Measurements from ENCODE around the gene CHAC1.

DNA sequence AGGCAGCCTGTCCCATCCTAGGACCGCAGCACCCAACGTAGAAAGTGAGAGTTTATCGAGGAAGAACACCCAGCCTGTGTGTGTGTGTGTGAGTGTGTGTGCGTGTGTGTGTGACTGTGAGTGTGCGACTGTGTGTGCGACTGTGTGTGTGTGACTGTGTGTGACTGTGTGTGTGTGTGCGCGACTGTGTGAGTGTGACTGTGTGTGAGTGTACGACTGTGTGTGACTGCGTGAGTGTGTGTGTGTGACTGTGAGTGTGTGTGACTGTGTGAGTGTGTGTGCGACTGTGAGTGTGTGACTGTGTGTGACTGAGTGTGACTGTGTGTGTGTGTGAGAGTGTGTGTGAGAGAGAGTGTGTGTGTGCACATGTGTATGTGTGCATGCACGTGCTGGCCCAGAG, 39.3 kb upstream of the CHAC1 start:
- TF ChIP-seq, protein P1, sequence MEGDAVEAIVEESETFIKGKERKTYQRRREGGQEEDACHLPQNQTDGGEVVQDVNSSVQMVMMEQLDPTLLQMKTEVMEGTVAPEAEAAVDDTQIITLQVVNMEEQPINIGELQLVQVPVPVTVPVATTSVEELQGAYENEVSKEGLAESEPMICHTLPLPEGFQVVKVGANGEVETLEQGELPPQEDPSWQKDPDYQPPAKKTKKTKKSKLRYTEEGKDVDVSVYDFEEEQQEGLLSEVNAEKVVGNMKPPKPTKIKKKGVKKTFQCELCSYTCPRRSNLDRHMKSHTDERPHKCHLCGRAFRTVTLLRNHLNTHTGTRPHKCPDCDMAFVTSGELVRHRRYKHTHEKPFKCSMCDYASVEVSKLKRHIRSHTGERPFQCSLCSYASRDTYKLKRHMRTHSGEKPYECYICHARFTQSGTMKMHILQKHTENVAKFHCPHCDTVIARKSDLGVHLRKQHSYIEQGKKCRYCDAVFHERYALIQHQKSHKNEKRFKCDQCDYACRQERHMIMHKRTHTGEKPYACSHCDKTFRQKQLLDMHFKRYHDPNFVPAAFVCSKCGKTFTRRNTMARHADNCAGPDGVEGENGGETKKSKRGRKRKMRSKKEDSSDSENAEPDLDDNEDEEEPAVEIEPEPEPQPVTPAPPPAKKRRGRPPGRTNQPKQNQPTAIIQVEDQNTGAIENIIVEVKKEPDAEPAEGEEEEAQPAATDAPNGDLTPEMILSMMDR (conservative IDR thresholded peaks at IDR 0.05) = no peak
- no peak for TF ChIP-seq EZH2 (IDR thresholded peaks at IDR 0.05; ENCODE audit: low read depth)

Data from PC-9 (cell line).